A673 (cell line): Measurements from ENCODE around the gene FGF5.

Source experiments
- CTCF ChIP-seq: fragments of 300-800, 200-600 bp; sonication (generic); conservative IDR thresholded peaks from 2 replicates; pipeline ENCODE4 v1.5.1; 2017; ENCODE audit warnings: low read depth, mild to moderate bottlenecking, antibody characterized with exemption, low read length, moderate library complexity, mixed read lengths
- EZH2 ChIP-seq: fragments of 200-600 bp; sonication (generic); IDR thresholded peaks from 2 replicates; pipeline ENCODE4 v1.6.1; 2017; ENCODE audit warnings: borderline replicate concordance, low read depth, mild to moderate bottlenecking, mixed read lengths, antibody characterized with exemption, low read length; ENCODE audit not compliant: poor library complexity, severe bottlenecking

GRCh38 chr4:80249144-80249543 is 17.3 kb upstream of the FGF5 start:
- TF ChIP-seq CTCF (no peak), EZH2 (no peak)
